ENCODE results near the gene TRAF3IP1.
"Not testable (repeated sequence)": the region's sequence is repeated elsewhere in the genome, so short reads cannot be mapped to it uniquely, and the experiment has no call there.

TRAF3IP1 gene

GRCh38 chr2:238369591-238370040, 49.3 kb downstream of the TRAF3IP1 start:
- ATAC-seq = no peak
- TF ChIP-seq CSRNP3 (CRISPR knock-in tag; IDR thresholded peaks at IDR 0.05) = no peak
- no peak for TF ChIP-seq ARNTL (CRISPR knock-in tag; IDR thresholded peaks at IDR 0.05; ENCODE audit: borderline replicate concordance, low read depth)
- TF ChIP-seq CSDC2 (CRISPR knock-in tag; IDR thresholded peaks at IDR 0.05) = no peak
- no peak for TF ChIP-seq ZNF70 (CRISPR knock-in tag; IDR thresholded peaks at IDR 0.05)
- TF ChIP-seq ZFP3 (CRISPR knock-in tag; IDR thresholded peaks at IDR 0.05) = no peak
- TF ChIP-seq OSR1 (CRISPR knock-in tag; IDR thresholded peaks at IDR 0.05) = no peak

- TF ChIP-seq RARB (CRISPR knock-in tag; IDR thresholded peaks at IDR 0.05) (no peak), BACH2 (CRISPR knock-in tag; IDR thresholded peaks at IDR 0.05; ENCODE audit: borderline replicate concordance) (no peak), ZNF70 (CRISPR knock-in tag; IDR thresholded peaks at IDR 0.05) (no peak), ZNF8 (CRISPR knock-in tag; IDR thresholded peaks at IDR 0.05) (no peak), TCF4 (CRISPR knock-in tag; IDR thresholded peaks at IDR 0.05; ENCODE audit: borderline replicate concordance) (no peak), ISL1 (CRISPR knock-in tag; IDR thresholded peaks at IDR 0.05) (no peak), ESRRG (CRISPR knock-in tag; IDR thresholded peaks at IDR 0.05) (no peak), PPARA (CRISPR knock-in tag; IDR thresholded peaks at IDR 0.05; ENCODE audit: borderline replicate concordance) (no peak), ZFP3 (CRISPR knock-in tag; IDR thresholded peaks at IDR 0.05) (no peak), GLIS3 (CRISPR knock-in tag; IDR thresholded peaks at IDR 0.05) (no peak), ZC3H10 (CRISPR knock-in tag; IDR thresholded peaks at IDR 0.05) (no peak), PATZ1 (CRISPR knock-in tag; IDR thresholded peaks at IDR 0.05; ENCODE audit: borderline replicate concordance) (no peak), ZFP30 (CRISPR knock-in tag; IDR thresholded peaks at IDR 0.05) (no peak), TSHZ2 (CRISPR knock-in tag; IDR thresholded peaks at IDR 0.05) (no peak), CREB5 (CRISPR knock-in tag; IDR thresholded peaks at IDR 0.05; ENCODE audit: low read depth) (no peak)
- peak; percentile 46 for ATAC-seq
Measured at GRCh38 chr2:238370094-238370822, 49.9 kb downstream of the TRAF3IP1 start.

GRCh38 chr2:238370823-238371372, 50.6 kb downstream of the TRAF3IP1 start:
- ATAC-seq = peak; percentile 99
- TF ChIP-seq ARNTL (CRISPR knock-in tag; IDR thresholded peaks at IDR 0.05; ENCODE audit: borderline replicate concordance, low read depth) (no peak), ZNF70 (CRISPR knock-in tag; IDR thresholded peaks at IDR 0.05) (peak; percentile 84)

- ATAC-seq = not testable (repeated sequence)
Measured at GRCh38 chr2:238372277-238372676, 52.0 kb downstream of the TRAF3IP1 start.
